RWPE2 (cell line): ENCODE data around the gene PCSK1.
A peak's percentile ranks its signal among the peaks of the same experiment; 100 is the strongest.

Experiments used
- ATAC-seq: fragments of 200-7000 bp; cut with Tn5 transposase; 3 replicates; pipeline ENCODE4 v1.9.1; 2021; ENCODE audit warnings: low read depth
- DNase-seq: peaks from one replicate; pipeline ENCODE4 v3.0.0-alpha.2; 2020; ENCODE audit warnings: low spot score
- H3K27ac ChIP-seq: fragments of 450-650 bp; 2 replicates; pipeline ENCODE4 v1.5.1; 2017; ENCODE audit warnings: mild to moderate bottlenecking; ENCODE audit not compliant: poor library complexity, severe bottlenecking
- H3K27me3 ChIP-seq: fragments of 250-450 bp; sonication (Bioruptor Pico); 2 replicates; pipeline ENCODE4 v1.5.1; 2021; ENCODE audit warnings: mild to moderate bottlenecking, moderate library complexity; ENCODE audit not compliant: insufficient read depth, poor library complexity, severe bottlenecking
- H3K36me3 ChIP-seq: fragments of 250-450 bp; sonication (Bioruptor Pico); 2 replicates; pipeline ENCODE4 v1.5.1; 2020; ENCODE audit warnings: low read depth, mild to moderate bottlenecking, moderate library complexity
- H3K4me1 ChIP-seq: fragments of 250-450 bp; sonication (Bioruptor Pico); 2 replicates; pipeline ENCODE4 v1.5.1; 2021; ENCODE audit warnings: mild to moderate bottlenecking, moderate library complexity; ENCODE audit not compliant: insufficient read depth, poor library complexity, severe bottlenecking
- H3K4me3 ChIP-seq: fragments of 250-450 bp; sonication (Bioruptor Pico); 2 replicates; pipeline ENCODE4 v1.5.1; 2021; ENCODE audit warnings: mild to moderate bottlenecking, moderate library complexity; ENCODE audit not compliant: severe bottlenecking
- H3K9me3 ChIP-seq: fragments of 250-450 bp; sonication (Bioruptor Pico); 2 replicates; pipeline ENCODE4 v1.5.1; 2021; ENCODE audit warnings: mild to moderate bottlenecking, moderate library complexity; ENCODE audit not compliant: severe bottlenecking
- TF ChIP-seq, protein P1 (sequence below): fragments of 450-650 bp; IDR thresholded peaks from one replicate; pipeline ENCODE4 v1.5.1; 2017; ENCODE audit warnings: mild to moderate bottlenecking, moderate library complexity; ENCODE audit not compliant: poor library complexity, severe bottlenecking

Gene PCSK1

DNA sequence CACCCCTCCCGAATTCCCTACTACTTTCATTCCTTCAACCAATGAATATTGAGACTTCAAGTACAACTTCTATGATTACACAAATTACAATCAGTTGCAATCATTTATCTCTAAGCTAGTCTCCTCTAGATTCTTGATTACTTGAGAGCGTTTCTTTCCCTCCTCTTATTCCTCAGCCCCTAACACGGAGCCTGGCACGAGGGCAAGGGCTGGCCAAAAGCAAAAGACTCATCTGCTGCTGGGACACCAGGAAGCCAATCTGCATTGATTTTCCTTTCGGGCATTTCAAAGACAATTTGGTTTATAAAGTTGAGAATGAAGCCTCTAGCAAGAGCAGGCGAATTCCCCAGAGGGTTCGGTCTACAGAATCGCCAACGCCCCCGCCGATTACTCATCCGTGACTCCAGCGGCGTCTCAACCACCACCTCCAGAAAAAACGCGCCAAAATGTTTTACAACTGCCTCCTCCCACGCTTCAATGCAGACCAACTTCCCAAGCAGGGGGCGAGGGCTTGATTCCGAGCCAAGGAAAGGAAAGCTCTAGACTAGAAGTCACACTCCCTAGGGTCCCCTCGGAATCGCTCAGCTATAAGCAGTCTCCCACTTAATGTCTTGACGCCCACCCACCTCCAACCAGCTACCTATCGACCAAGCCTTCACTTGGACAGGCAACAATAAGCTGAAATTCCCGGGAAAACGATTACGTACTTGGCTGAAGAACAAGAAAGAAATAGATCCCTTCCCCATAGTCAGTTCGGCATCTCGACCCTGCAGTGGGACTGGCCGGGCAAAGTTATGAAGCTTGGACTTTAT lies 1.5 kb downstream of the PCSK1 start:
- peak; percentile 60 for ATAC-seq
- H3K4me3 ChIP-seq, result no peak overlapping the region
- H3K4me1 ChIP-seq, result peaks cover 4% of the 10 kb centered on the region

DNA sequence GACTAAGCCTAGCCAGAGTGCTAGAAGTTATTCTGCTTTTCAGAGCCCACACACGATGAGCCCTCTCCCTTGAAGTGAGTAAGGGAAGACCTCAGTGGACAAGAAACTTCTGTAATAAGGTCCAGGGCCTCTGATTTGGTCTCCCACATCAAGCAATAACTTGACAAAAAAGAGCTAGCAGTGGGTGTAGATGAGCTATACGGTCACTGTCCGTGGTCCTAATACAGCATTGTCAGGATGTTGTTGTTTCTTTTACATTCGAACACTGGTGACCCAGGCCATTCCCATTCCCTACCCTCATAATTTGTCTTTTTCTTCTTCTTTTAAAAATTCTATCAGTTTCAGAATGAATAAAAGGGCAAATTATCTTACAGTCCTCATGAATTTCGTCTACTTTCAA lies 5.2 kb downstream of the PCSK1 start:
- ATAC-seq (0 out of 3 replicates have a peak, but pooled peaks have one; percentile 32), DNase-seq (no peak)
- no peaks in the 10 kb centered on the region for H3K9me3 ChIP-seq
- TF ChIP-seq, protein P1, sequence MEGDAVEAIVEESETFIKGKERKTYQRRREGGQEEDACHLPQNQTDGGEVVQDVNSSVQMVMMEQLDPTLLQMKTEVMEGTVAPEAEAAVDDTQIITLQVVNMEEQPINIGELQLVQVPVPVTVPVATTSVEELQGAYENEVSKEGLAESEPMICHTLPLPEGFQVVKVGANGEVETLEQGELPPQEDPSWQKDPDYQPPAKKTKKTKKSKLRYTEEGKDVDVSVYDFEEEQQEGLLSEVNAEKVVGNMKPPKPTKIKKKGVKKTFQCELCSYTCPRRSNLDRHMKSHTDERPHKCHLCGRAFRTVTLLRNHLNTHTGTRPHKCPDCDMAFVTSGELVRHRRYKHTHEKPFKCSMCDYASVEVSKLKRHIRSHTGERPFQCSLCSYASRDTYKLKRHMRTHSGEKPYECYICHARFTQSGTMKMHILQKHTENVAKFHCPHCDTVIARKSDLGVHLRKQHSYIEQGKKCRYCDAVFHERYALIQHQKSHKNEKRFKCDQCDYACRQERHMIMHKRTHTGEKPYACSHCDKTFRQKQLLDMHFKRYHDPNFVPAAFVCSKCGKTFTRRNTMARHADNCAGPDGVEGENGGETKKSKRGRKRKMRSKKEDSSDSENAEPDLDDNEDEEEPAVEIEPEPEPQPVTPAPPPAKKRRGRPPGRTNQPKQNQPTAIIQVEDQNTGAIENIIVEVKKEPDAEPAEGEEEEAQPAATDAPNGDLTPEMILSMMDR, result no peak
- H3K27ac ChIP-seq, result no peak overlapping the region
- H3K36me3 ChIP-seq, result no peaks in the 10 kb centered on the region
- H3K4me3 ChIP-seq, result no peak overlapping the region
- peaks cover 26% of the 10 kb centered on the region for H3K27me3 ChIP-seq
- peaks cover 4% of the 10 kb centered on the region for H3K4me1 ChIP-seq

More for the DNA sequence above, 1.5 kb downstream of the PCSK1 start:
- peaks cover 41% of the 10 kb centered on the region for H3K27me3 ChIP-seq
- TF ChIP-seq, protein P1, result no peak
- no peaks in the 10 kb centered on the region for H3K9me3 ChIP-seq
- DNase-seq, result no peak
- H3K27ac ChIP-seq, result no peak overlapping the region
- H3K36me3 ChIP-seq, result no peaks in the 10 kb centered on the region

DNA sequence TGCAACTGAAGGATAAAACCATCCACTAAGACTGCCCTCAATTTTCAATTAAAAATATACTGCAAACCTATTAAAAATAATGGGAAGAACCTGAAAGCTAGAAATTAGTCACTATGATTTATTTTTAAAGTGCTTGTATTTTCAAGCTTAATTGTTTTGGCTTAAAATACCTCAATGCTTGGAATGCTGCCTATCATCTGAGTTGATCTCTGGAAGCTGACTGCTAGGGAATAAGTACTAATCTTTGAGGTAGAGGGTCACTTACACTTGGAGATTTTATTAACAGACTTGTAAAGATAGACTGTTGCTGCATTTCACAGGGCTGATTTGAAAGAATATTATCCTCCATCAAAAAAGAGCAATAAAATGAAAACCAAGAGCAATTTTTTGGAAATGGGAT lies 6.2 kb downstream of the PCSK1 start:
- Histone ChIP-seq H3K36me3 (no peaks in the 10 kb centered on the region), H3K4me1 (peaks cover 4% of the 10 kb centered on the region), H3K9me3 (no peaks in the 10 kb centered on the region), H3K27ac (no peak overlapping the region), H3K27me3 (peaks cover 16% of the 10 kb centered on the region), H3K4me3 (no peak overlapping the region)
- ATAC-seq, result no peak
- no peak for DNase-seq
- TF ChIP-seq, protein P1, result no peak

DNA sequence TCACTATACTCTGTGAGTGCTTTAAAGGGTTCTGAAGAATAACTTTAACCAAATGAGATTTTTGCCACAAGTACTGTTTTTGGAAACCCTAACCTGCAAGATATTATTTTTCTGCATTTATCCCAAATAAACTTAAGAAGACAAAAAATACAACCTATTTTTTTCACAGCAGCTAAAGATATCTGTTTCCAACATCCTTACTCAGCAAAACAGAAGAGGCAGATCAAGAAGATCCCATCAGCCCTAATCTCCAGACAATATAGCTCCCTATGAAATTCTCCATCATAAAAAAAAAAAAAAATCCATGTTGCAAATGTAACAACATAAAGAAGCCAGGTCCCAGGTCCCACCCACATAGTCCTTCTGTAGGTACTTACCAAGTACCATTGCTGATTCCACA lies 7.6 kb downstream of the PCSK1 start:
- ATAC-seq (no peak), DNase-seq (no peak)
- Histone ChIP-seq H3K4me1 (no peaks in the 10 kb centered on the region), H3K27me3 (peaks cover 4% of the 10 kb centered on the region), H3K36me3 (no peaks in the 10 kb centered on the region), H3K27ac (no peak overlapping the region), H3K4me3 (no peak overlapping the region), H3K9me3 (no peaks in the 10 kb centered on the region)
- TF ChIP-seq, protein P1, result no peak

DNA sequence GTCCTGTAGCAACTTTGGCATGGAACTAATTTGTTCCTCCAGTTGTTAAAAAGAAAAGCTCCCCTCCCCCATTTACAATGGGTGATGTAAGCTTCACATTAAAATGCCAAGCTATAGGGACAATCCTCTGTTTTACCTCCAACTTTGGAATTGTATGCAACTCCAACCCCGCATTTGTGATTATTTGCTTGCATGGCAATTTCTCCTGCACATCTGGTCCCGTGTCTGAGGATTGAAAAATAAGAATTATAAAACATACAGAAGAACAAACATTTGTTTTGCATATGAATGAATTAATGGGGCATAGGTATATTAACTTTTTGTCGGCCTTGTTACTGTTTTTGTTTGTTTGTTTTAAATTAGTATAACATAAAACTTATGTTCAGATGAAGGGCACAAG lies 17.2 kb downstream of the PCSK1 start:
- Histone ChIP-seq H3K36me3 (no peaks in the 10 kb centered on the region), H3K4me3 (no peak overlapping the region), H3K27me3 (no peaks in the 10 kb centered on the region), H3K9me3 (no peaks in the 10 kb centered on the region), H3K27ac (no peak overlapping the region), H3K4me1 (no peaks in the 10 kb centered on the region)
- ATAC-seq (no peak), DNase-seq (no peak)
- TF ChIP-seq, protein P1, result no peak
